GM12865 (cell line): ENCODE results near the gene YTHDF1.

Experiments
- DNase-seq: peaks from one replicate; pipeline ENCODE4 v3.0.0; 2010; ENCODE audit warnings: low read depth
- H3K4me3 ChIP-seq: 2 replicates; pipeline ENCODE4 v1.5.1; 2011; ENCODE audit warnings: mild to moderate bottlenecking, low read depth, low read length, control low read depth
- TF ChIP-seq, protein P1 (sequence below): IDR thresholded peaks from 2 replicates; pipeline ENCODE4 v1.5.1; 2011; ENCODE audit warnings: low read length, control low read depth, low read depth, inconsistent platforms; ENCODE audit not compliant: insufficient read depth; ENCODE audit errors: missing control alignments

YTHDF1 gene

GRCh38 chr20:63167026-63167917 is 48.7 kb downstream of the YTHDF1 start:
- DNase-seq: no peak
- no peak overlapping the region for H3K4me3 ChIP-seq
- TF ChIP-seq, protein P1, sequence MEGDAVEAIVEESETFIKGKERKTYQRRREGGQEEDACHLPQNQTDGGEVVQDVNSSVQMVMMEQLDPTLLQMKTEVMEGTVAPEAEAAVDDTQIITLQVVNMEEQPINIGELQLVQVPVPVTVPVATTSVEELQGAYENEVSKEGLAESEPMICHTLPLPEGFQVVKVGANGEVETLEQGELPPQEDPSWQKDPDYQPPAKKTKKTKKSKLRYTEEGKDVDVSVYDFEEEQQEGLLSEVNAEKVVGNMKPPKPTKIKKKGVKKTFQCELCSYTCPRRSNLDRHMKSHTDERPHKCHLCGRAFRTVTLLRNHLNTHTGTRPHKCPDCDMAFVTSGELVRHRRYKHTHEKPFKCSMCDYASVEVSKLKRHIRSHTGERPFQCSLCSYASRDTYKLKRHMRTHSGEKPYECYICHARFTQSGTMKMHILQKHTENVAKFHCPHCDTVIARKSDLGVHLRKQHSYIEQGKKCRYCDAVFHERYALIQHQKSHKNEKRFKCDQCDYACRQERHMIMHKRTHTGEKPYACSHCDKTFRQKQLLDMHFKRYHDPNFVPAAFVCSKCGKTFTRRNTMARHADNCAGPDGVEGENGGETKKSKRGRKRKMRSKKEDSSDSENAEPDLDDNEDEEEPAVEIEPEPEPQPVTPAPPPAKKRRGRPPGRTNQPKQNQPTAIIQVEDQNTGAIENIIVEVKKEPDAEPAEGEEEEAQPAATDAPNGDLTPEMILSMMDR: no peak

DNA sequence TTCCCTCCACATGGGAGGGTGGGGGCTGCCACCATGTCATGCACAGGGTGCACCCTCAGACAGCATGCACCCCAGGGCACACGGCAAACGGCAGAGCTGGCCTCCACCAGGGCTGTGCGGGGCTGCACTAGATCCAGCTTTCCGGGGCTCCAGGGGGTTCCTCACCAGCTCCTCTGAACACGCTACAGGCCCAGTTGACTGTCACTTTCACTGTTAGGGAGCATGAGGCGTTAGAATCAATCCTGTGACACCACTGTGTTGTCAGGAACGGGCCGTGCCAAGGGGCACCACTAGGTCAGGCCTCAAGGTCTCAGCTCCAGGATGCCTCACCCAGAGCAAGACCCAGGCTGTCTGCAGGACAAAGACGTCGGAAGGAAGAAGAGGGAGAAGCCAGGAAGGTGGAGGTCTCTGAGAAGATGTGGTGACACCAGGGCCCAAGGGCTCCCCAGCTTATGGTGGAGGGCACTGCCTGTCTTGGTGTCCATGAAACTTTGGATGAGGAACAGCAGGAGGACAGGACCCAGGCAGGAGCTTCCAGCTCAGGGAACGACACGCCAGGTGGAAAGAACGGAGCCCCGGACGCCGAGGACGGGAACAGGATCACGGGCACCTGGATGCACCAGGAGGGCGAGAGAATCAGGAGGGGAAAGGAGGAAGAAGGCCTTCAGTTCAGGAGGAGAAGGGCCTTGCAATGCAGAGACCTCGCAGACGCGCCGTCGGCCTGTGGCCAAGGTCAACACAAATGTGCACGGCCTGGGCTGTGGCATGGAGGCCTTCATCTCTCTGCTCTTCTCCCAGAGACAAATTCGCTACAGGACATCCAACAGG is 49.5 kb downstream of the YTHDF1 start:
- TF ChIP-seq, protein P1: no peak
- no peak for DNase-seq
- no peak overlapping the region for H3K4me3 ChIP-seq

- H3K4me3 ChIP-seq: no peak overlapping the region
- TF ChIP-seq, protein P1: no peak
Observed at GRCh38 chr20:63165356-63166192, 50.4 kb downstream of the YTHDF1 start.

DNA sequence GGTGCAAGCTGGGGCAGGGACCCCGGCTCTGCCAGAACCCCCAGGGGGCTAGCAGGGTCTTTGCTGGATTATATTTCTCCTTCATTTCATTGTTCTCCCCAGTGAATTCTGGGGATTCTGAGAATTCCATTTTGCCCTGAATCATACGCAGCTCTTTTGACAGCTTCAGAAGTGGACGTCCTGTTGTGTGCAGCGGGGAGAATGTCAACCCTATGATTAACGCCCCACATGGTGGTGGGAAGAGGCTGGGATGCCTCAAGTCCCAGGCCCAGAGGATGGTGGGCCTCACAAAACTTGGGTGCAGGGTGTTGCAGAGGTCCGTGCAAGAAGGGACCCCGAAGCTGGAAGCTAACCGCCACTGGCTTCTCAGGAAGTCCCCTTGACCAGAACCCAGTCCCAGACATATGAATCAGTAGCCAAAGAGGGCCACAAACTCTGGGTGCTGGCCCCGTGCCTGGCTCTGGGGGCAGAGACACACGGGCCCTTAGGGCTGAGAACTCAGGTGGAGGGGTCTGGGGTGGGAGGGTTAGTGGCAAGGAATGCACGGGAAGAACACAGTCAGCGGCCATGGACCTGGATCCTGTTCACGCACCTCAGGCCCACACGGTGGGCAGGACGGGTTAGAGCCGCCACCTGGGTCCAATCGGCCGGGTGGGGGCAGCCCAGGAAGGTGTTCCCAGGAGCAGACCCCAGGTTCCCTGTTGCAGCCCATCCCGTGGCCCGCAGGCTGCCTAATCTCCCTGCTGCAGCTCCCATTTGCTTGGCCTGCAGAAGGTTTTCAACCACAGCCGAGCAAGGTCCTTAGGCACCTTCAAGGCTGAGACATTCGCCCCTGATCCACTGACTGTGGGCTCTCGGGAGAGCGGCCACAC is 51.2 kb downstream of the YTHDF1 start:
- no peak overlapping the region for H3K4me3 ChIP-seq
- TF ChIP-seq, protein P1: no peak

More at GRCh38 chr20:63165356-63166192, 50.4 kb downstream of the YTHDF1 start:
- no peak for DNase-seq

GRCh38 chr20:63163596-63164483 is 52.1 kb downstream of the YTHDF1 start:
- TF ChIP-seq, protein P1: no peak
- no peak for DNase-seq
- H3K4me3 ChIP-seq: no peak overlapping the region

More for the DNA sequence above, 51.2 kb downstream of the YTHDF1 start:
- DNase-seq: no peak
